ENCODE measurements around the gene ZFP42.
"Not testable (repeated sequence)": the region's sequence is repeated elsewhere in the genome, so short reads cannot be mapped to it uniquely, and the experiment has no call there.

Gene ZFP42

DNA sequence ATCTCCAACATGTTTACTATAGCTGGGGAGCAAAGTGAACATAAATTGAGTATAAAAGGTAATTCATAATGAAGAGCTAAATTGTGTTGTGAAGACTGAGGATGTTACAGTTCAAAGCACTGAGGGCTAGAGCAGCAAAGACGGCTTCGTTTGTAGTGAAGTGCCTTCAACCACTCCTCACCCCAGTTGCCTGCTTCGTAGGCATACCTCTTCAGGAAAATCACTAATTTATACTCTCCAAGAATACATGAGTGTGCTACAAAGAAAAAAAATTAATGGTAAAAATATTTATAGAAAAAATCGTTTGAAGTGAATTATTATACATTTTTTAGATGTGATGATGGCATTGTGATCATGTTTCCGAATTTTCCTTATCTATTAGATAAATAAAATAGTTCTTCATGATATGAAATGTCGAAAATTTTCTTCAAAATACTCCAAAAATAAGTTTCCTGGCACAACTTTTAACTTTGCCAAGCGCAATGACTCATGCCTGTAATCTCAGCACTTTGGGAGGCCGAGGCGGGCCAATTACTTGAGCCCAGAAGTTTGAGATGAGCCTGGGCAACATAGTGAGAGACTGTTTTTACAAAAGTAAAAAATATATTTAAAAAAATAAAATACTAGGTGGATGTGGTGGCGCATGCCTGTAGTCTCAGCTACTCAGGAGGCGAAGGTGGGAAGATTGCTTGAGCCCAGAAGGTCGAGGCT, 41.6 kb downstream of the ZFP42 start:
- H3K4me1 Mint-ChIP-seq (ENCODE audit: low read depth): no peaks in the 10 kb centered on the region
- no peak overlapping the region for H3K4me3 Mint-ChIP-seq
- no peak overlapping the region for H3K27ac Mint-ChIP-seq
- H3K36me3 Mint-ChIP-seq (ENCODE audit: low read depth): no peaks in the 10 kb centered on the region
- H3K9me3 Mint-ChIP-seq: no peaks in the 10 kb centered on the region
- peaks cover 2% of the 10 kb centered on the region for H3K27me3 Mint-ChIP-seq

DNA sequence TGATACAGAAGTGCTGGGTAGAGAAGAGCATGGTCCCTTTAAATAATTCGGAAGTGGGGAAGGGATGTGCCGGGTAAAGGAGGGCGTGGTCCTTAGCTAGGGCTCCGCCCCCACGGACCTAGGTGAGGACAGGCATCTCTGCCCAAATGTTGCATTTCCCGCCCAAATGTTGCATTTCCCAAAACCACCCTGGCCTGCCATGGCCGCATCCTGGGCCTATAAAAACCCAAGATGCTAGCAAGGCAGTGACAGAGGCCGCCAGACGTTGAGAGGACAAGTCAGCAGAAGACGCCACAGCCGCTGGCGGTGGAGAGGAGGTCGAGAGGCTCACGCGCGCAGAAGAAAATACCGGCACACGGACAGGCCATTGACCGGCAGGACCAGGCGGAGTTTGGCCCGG, 46.1 kb downstream of the ZFP42 start:
- H3K4me1 Mint-ChIP-seq (ENCODE audit: low read depth): no peaks in the 10 kb centered on the region
- H3K9me3 Mint-ChIP-seq: peaks cover 3% of the 10 kb centered on the region
- no peak overlapping the region for H3K27ac Mint-ChIP-seq
- no peaks in the 10 kb centered on the region for H3K27me3 Mint-ChIP-seq
- no peak overlapping the region for H3K4me3 Mint-ChIP-seq
- no peaks in the 10 kb centered on the region for H3K36me3 Mint-ChIP-seq (ENCODE audit: low read depth)

DNA sequence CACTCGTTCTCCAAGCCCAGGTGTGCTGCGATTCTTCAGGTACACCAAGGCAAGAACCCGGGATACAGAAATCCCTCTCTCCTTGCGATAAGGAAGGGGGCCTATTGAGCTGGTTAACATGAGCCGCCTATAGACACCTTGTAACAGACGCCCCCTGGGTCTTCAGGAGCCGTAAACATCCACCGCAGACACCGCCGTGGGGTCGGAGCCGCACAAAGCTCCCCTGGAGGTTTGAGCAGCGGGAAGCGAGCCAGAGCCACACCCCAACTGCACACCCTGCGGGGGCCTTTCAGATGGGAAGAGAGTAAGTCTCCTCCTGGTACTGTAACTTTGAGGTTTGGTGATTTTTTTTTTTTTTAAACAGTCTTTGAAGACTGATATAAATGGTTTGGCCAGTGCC, 46.6 kb downstream of the ZFP42 start:
- Mint-ChIP-seq H3K4me3 (no peak overlapping the region), H3K36me3 (ENCODE audit: low read depth) (no peaks in the 10 kb centered on the region), H3K27me3 (no peaks in the 10 kb centered on the region), H3K9me3 (peaks cover 6% of the 10 kb centered on the region), H3K4me1 (ENCODE audit: low read depth) (no peaks in the 10 kb centered on the region), H3K27ac (no peak overlapping the region)

GRCh38 chr4:188043154-188043553, 47.6 kb downstream of the ZFP42 start:
- Mint-ChIP-seq H3K4me1 (ENCODE audit: low read depth) (no peaks in the 10 kb centered on the region), H3K4me3 (no peak overlapping the region), H3K9me3 (peaks cover 7% of the 10 kb centered on the region), H3K27me3 (no peaks in the 10 kb centered on the region), H3K27ac (no peak overlapping the region), H3K36me3 (ENCODE audit: low read depth) (no peaks in the 10 kb centered on the region)

DNA sequence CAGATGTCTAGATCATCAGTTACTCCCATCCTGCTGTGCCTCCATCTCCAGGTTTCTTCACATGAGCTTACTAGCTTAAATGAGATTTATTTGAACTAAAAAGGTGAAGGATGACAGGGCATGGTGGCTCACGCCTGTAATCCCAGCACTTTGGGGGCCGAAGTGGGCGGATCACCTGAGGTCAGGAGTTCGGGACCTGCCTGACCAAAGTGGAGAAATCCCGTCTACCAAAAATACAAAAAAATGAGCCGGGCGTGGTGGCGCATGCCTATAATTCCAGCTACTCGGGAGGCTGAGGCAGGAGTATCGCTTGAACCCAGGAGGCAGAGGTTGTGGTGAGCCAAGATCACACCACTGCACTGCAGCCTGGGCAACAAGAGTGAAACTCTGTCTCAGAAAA, 49.9 kb downstream of the ZFP42 start:
- H3K27ac Mint-ChIP-seq: not testable (repeated sequence)

GRCh38 chr4:188046657-188047056, 51.1 kb downstream of the ZFP42 start:
- H3K27me3 Mint-ChIP-seq: no peaks in the 10 kb centered on the region
- H3K36me3 Mint-ChIP-seq (ENCODE audit: low read depth): no peaks in the 10 kb centered on the region
- H3K4me1 Mint-ChIP-seq (ENCODE audit: low read depth): no peaks in the 10 kb centered on the region
- H3K4me3 Mint-ChIP-seq: no peak overlapping the region
- no peak overlapping the region for H3K27ac Mint-ChIP-seq
- H3K9me3 Mint-ChIP-seq: peaks cover 7% of the 10 kb centered on the region

More for the DNA sequence above, 49.9 kb downstream of the ZFP42 start:
- not testable (repeated sequence) for H3K4me1 Mint-ChIP-seq (ENCODE audit: low read depth); H3K27me3 Mint-ChIP-seq; H3K9me3 Mint-ChIP-seq; H3K4me3 Mint-ChIP-seq; H3K36me3 Mint-ChIP-seq (ENCODE audit: low read depth)

DNA sequence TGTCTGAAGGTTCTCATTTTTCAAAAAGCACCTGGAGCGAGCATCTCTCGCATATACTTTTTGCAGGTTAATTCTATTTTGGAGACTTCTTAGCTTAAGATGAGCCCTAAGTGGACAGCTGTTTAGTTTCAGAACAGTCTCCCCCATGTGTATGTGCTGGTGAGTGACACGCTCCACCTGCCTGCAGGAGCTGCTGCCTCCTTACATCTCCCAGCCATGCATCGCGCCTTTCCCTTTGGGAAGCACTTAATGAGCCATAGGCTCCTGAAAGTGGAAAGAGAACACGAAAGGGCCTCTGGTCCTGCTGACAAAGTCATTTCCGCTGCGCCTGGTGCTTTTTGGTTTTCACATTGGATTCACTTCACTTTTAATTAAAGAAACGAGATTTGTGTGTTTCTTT, 57.7 kb downstream of the ZFP42 start:
- H3K4me1 Mint-ChIP-seq (ENCODE audit: low read depth): no peaks in the 10 kb centered on the region
- no peaks in the 10 kb centered on the region for H3K27me3 Mint-ChIP-seq
- no peak overlapping the region for H3K4me3 Mint-ChIP-seq
- H3K9me3 Mint-ChIP-seq: peaks cover 5% of the 10 kb centered on the region
- H3K27ac Mint-ChIP-seq: no peak overlapping the region
- H3K36me3 Mint-ChIP-seq (ENCODE audit: low read depth): no peaks in the 10 kb centered on the region
